D341Med (cell line): ENCODE results near the gene PHOSPHO1.
"Not testable (repeated sequence)": the region's sequence is repeated elsewhere in the genome, so short reads cannot be mapped to it uniquely, and the experiment has no call there.

ENCODE experiments used
- DNase-seq: peaks from one replicate; pipeline ENCODE4 v3.0.0; 2012; ENCODE audit warnings: low spot score

PHOSPHO1 gene, protein sequence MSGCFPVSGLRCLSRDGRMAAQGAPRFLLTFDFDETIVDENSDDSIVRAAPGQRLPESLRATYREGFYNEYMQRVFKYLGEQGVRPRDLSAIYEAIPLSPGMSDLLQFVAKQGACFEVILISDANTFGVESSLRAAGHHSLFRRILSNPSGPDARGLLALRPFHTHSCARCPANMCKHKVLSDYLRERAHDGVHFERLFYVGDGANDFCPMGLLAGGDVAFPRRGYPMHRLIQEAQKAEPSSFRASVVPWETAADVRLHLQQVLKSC

DNA sequence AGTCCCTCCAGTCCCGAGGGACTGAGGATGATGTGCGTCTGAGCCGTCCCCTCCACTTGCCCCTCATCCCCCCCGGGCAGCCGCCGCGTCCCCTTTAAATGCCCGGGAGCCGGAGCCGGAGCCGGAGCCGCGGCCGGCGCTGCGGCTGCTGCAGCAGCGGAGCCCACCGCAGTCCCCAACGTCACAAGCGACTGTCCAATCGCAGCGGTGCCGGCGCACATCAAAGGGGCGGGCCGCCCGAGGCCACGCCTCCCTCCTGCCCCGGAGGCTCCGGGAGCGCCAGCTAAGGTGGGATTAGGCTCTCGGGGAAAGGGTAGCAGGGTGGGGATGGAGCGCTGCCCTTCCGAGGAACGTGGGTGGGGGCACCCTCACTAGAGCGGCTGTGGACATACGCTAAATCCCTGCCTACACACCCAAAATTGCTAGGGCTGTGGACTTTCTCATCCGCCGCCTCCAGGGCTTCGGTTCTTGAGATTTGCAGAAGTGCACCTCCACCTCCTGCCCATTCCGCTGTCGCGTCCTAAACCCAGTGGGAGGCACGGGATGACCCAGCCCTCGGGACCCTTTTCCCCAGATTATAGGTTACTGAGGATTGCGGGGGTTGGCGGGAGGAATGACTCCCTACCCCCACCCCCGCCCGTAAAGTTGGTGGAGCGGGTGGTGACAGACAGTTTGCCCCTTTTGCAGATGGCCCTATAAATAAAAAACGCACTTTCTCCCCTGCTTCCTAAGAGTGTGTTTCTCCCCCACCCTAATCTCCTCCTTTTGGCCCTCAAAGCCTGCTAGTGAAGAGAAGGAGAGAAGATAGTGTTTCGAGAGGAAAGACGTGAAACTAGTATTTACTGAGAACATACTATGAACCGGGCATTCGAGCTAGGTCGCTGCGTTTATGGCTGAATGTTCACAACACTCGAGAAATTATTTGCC, at the start of gene PHOSPHO1:
Gene PHOSPHO1, minus strand, starts transcription at position 152 of the 927 bp plus-strand sequence. CDS start 4,096 bp downstream, outside the sequence.
- DNase-seq, result peak; percentile 100

DNA sequence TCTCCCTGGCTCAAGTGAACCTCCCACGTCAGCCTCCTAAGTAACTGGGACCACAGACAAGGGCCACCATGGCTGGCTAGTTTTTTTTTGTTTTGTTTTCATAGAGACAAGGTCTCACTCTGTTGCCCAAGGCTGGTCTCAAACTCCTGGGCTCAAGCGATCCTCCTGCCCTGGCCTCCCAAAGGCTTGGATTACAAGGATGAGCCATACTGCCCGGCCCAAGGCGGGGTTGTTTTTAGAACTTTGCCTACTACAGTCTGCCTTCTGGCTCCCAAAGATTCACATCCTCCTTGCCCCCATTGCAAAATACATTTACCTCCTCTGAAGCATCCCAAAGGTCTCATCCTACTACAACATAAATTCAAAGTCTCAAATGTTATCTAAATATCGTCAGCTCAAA, 49.5 kb upstream of the PHOSPHO1 start:
- no peak for DNase-seq

DNA sequence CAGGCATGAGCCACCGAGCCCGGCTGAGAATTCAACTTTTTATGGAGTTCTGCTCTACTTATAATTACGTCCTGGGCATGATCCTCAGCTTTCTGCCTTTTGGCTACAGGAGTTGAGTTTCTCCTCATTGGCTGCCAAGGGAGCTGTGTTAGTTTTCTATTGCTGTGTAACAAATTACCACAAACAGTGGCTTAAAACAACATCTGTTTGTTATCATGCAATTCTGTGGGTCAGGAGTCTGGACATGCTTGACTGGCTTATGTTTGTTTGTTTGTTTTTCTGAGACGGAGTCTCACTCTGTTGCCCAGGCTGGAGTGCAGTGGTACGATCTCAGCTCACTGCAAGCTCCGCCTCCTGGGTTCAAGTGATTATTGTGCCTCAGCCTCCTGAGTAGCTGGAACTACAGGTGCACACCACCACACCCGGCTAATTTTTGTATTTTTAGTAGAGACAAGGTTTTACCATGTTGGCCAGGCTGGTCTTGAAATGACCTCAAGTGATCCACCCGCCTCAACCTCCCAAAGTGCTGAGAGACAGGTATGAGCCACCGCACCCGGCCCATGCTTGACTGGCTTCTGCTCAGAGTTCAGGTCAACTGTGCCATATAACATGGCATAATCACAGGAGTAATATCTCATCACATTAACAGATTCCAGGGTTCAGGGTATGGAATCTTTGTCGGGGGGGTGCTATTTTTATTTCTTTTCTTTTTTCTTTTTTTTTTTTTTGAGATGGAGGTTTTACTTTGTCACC, 48.9 kb upstream of the PHOSPHO1 start:
- not testable (repeated sequence) for DNase-seq

DNA sequence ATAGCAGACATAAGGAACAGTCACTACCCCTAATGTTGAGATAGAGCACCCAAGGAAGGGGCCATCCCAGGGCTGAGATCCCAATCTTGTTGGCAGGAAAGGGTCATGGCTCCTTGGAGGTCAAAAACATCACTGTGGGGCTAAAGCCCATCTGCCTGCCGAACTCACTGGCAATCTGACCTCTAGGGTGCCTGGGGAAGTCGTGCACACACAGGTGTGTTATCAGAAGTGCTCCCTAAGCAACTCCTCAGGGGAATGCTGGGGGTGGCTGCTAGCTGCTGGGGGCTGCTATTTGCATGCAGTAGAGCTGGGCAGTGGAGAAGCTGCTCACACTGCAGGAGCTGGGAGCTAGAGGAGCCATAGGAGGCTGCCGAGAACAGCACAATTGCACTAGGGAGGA, 47.5 kb upstream of the PHOSPHO1 start:
- no peak for DNase-seq

GRCh38 chr17:49277638-49278037, 47.1 kb upstream of the PHOSPHO1 start:
- DNase-seq, result no peak

DNA sequence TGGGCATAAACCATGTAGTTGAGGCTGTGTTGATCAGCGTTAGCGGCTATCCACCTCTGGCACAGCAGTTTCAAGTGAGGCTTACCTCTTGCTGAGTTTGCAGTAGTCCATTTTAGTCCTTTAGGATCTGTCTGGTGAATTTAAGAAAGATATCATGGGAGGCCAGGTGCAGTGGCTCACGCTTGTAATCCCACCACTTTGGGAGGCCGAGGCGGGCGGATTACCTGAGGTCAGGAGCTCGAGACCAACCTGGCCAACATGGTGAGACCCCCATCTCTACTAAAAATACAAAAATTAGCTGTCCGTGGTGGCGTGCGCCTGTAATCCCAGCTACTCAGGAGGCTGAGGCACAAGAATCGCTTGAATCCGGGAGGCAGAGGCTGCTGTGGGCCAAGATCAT, 45.4 kb upstream of the PHOSPHO1 start:
- not testable (repeated sequence) for DNase-seq

DNA sequence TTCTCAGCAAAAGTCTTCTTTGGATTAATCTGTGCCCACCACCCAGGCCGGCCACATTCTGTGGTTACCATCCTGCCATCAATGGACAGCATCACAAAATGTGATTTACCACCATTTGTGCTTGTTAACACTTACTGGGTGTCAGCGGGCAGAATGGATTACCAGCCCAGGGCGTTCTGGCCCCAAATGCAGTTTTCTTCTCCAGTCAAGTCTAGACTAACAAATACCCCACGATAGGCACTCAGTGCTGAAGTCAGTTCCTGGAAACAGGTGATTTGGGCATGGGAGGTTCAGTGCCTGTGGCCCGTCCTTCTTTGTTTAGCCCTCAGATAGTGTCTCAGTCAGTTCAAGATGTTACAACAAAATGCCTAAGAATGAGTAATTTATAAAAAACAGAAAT, 38.8 kb upstream of the PHOSPHO1 start:
- DNase-seq, result no peak

- no peak for DNase-seq
Measured at GRCh38 chr17:49267912-49268311, 37.3 kb upstream of the PHOSPHO1 start.

GRCh38 chr17:49266233-49266632, 35.6 kb upstream of the PHOSPHO1 start:
- no peak for DNase-seq

DNA sequence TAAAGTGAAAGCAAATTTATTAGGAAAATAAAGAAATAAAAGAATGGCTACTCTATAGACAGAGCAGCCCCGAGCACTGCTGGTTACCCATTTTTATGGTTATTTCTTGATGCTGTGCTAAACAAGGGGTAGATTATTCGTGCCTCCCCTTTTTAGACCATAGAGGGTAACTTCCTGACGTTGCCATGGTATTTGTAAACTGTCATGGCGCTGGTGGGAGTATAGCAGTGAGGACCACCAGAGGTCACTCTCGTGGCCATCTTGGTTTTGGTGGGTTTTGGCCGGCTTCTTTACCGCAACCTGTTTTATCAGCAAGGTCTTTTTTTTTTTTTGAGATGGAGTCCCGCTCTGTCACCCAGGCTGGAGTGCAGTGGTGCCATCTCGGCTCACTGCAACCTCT, 31.0 kb upstream of the PHOSPHO1 start:
- not testable (repeated sequence) for DNase-seq

DNA sequence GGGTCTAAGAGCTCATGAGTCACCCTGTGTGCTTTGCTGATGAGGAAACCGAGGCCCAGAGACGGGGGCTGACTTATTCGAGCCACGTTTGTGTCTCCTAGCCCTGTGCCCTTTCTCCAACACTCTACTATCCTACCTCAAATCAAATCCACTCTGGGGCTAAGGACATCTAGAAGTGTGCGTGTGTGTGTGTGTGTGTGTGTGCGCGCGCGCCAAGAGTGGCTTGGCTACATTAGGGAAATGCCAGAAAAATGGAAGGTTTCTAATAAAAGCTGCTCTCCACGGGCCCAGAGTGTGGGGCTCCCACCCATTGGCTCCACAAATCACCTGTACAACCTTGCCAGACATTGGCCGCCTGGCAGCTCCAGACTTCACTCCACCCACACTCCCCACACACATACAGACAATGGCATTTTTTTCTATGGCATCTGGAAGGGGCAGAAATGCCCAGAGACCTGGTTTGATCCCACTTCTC, 30.3 kb upstream of the PHOSPHO1 start:
- DNase-seq, result no peak

GRCh38 chr17:49260011-49260816, 29.6 kb upstream of the PHOSPHO1 start:
- DNase-seq, result peak; percentile 87

- DNase-seq, result no peak
Measured at GRCh38 chr17:49259663-49260010, 29.1 kb upstream of the PHOSPHO1 start.

- no peak for DNase-seq
Measured at GRCh38 chr17:49258394-49258793, 27.8 kb upstream of the PHOSPHO1 start.

DNA sequence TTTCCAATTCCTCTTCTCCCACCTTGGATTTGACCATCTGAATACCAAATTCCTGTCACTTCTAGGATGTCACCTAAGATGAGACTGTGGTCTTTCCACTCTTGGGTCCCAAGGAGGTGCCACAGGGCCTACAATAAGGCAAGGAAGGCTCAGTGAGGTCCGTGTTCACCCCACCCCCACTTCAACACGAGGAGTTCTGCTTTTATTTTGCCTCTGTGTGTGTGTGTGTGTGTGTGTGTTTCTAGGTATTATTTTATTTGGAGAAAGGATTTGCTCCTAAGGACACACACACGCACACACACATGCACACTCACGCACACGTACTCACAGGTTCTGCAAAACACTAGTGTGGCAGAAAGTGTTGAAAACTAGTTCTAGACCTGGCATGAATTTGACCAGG, 24.5 kb upstream of the PHOSPHO1 start:
- no peak for DNase-seq

DNA sequence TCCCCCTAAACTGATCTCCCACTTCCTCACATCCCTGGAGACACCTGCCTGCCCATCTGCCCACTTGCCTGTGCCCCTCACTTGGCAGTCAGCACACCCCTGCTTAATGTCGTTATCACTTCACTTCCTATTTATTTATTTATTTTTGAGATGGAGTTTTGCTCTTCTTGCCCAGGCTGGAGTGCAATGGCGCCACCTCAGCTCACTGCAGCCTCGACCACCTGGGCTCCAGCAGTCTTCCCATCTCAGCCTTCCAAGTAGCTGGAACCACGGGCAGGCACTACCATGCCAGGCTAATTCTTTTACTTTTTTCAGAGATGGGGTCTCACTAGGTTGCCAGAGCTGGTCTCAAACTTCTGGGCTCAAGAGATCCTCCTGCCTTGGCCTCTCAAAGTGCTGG, 23.5 kb upstream of the PHOSPHO1 start:
- DNase-seq, result no peak

- no peak for DNase-seq
Measured at GRCh38 chr17:49252148-49252695, 21.6 kb upstream of the PHOSPHO1 start.

- DNase-seq, result no peak
Measured at GRCh38 chr17:49249890-49250522, 19.4 kb upstream of the PHOSPHO1 start.

DNA sequence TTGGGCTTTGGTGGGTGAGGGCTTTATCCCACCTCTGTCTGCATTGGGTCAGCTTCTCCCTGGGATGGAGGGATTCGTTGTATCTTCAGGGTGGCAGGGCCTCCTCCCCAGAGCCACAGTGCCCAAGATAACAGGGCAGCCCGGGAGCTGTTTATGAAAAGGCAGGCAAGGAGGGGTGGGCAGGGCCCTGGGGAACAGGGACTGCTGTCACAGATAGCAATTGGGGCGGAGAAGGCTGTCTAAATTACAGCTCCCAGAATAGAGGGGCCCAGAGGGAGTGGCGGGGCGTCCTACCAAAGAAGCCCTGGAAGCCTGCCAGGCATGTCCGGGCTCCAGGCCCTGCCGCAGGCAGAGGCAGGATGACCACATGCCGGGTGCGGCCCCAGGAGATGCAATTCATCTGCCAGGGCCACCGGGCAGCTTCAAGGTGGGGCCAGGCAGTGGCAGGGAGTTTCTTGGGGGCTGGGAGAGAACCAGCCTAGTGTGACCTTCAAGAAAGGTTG, 18.8 kb upstream of the PHOSPHO1 start:
- no peak for DNase-seq

GRCh38 chr17:49247944-49248343, 17.4 kb upstream of the PHOSPHO1 start:
- DNase-seq, result no peak

GRCh38 chr17:49244839-49245238, 14.3 kb upstream of the PHOSPHO1 start:
- DNase-seq, result no peak
